Suppressor macrophage treated with lipopolysaccharide for 4 hours (primary cell): ENCODE results near the gene CLASP1.

Experiments
- DNase-seq: peaks from one replicate; pipeline ENCODE4 v3.0.0-alpha.2; 2020

Gene CLASP1

DNA sequence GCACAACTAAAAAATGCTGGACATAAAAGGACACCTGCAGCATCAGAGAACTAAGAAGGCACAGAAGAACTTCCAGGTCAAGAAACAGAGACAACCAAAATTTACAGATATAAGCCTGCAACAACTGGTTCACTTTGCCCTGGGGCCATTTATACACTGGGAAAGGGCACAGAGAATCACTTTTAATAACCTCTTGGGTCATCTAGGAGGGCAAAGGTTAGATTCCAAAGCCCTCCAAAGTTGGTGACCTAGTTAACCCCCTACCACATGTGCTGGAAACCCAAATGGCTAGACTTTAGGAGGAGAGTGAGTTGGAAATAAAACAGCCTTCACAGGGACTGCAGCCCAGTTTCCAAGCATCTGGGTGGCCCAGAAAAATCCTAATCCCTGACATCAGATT lies 115.3 kb downstream of the CLASP1 start:
- no peak for DNase-seq

DNA sequence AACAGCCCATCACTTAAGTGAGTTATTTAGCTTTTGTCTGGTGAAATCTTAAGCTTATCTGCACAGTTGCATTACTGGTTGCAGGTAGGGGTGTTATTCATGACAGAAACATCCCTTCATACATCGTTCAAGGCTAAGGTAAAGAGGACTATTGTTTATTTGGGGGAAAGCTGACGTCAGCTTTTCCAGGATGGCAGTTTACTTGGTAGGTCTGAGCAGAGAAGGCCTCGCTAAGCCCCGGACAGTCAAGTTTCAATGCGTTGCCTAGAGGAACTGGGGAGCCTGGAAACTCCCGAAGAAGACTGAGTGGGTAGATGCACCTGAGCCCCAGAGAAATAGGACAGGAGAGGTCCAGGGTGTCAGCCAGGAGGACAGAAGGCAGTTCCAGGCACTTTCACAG lies 116.4 kb downstream of the CLASP1 start:
- no peak for DNase-seq

DNA sequence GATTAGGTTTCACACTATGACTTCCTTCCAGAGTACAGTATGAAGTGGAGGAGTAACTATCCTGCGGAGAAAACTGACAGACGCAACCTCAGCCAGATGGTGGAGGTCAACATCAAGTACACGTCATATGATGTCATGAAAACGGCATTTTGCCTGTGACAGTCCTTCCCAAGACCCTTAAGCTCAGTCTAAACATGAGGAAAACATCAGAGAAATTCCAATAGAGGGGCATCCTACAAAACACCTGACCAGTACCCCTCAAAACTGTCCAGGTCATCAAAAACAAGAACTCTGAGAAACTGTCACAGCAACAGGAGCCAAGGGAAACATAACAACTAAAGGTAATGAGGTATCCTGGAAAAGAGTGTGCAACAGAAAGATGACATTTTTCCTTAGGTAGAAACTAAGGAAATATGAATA lies 116.9 kb downstream of the CLASP1 start:
- DNase-seq = no peak

DNA sequence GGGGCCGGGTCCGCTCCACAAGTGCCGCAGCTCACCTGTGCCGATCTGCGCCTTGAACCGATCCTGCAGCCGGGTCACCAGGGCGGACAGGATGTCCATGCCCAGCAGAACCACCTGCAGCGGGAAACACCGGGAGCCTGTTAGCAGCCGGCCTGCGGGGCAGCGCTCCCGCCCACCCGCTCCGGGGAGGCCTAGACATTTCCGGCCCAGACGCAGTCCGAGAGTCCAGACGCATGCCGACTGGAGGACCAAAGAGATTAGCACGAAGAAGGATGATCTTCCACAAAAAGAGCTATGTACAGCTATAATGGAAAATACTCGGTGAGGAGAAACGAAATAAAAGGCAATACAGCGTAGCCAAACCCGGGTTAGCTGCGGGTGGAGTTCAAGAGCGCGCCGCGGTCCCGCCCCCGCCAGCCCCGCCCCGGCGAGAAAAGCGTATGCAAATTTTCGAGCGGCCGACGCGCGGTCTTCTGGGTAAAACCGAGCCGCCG lies 119.0 kb downstream of the CLASP1 start:
- DNase-seq = peak; percentile 88

DNA sequence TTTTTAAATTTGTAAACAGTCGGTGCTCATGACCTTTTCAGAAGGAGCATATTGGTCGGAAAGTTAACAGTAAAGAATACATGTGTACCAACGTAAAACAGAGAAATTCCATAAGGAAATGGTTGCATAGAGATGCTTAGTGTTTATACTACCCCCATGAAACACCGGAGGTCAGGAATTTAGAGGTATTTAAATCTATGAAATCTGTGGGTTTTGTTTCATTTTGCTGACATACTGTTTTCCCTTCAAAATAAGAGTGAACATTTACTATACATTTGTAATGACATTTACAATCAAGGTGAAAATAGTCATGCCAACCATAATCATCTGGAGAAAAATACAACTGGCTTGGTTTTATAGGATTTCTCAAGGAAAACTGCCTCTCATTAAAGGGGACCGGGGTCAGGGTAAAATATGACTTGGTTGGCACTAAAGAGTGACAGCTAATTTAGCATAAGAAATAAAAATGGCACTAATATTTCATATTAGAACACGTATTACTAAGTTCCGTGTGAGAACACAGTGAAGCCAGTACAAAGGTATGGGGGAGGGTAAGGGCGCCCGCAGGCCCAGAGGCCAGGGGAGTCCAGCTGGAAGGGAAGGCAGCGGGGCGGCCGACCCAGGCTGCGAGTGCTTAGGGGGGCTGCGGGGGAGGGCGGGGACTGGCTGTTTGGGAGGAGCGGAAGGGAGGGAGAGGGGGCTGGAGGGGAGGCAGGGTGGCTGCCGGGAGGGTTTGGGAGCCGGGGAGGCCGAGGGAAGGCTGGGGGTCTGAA lies 119.6 kb downstream of the CLASP1 start:
- peak; percentile 7 for DNase-seq

DNA sequence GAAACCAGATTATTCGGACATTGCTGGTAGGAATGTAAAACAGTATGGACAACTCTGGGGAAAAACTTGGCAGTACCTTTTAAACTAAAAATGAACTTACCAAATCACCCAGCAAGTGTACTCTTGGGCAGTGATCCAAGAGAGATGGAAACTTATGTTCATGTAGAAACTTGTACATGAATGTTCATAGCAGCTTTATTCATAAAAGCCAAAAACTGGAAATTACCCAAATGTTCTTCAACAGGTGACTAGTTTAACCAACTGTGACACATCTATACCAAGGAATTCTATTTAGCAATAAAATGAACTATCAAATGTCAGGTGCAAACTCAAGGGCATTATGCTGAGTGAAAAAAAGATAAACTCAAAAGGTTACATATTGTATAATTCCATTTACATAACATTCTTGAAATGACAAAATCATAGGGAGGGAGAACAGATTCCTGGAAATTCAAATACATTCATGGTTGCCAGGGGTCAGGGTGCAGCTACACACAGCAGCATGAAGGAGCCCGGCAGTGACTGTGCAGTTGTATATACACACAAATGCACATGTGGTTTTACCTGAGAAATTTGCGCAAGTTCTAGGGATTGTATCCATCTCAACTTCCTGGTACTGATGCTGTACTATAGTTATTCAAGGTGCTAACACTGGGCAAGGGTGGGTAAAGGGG lies 122.1 kb downstream of the CLASP1 start:
- no peak for DNase-seq

DNA sequence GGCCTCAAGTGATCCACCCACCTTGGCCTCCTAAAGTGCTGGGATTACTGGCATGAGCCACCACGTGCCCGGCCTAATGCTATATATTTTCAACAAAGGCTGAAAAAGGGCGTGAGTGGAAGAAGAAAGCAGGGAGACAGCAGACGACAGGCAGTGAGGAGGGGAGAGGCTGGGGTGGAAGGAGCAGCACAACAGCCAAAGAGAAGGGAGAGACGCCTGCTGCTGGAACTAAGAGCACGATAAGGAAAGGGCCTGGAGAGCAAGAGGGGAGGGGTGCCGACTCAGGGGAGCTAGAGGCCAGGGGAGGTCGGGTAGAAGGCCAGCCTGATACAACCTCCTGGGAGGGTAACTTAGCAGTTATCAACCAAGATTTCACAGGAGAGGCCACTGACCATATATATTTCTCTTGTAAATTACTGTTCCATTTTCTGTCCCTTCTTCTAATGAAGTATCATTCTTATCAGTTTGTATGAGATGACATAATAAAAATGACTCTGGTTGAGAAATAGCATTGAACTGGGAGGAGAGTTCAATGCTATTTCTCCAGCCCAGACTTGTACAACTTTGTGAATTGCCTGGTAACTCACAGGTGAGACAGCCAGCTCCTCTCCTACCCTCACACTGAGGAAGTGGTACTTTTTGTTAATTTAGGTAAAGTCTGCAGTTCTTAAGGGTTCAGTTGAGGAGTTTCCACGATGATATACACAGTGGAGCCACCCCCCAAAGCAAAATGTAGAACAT lies 124.4 kb downstream of the CLASP1 start:
- no peak for DNase-seq

DNA sequence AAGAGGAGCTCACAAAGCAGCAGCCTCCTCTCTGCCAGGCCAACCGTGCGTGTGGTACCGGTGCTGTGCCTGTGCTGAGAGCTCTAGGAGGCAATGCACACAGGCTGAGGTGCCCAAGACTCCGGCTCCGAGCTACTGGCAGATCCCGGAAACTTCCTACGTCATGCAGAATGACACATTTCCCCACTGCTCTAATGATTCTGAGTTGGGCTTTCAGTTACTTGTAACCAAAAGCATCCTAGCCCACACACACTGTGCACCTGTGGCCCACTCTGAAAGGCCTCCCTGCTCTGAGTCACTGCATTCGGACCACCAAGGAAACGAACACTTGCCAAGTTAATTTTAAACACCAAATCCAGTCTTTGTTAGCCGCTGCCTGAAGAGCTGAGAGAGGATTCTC lies 127.9 kb downstream of the CLASP1 start:
- no peak for DNase-seq

DNA sequence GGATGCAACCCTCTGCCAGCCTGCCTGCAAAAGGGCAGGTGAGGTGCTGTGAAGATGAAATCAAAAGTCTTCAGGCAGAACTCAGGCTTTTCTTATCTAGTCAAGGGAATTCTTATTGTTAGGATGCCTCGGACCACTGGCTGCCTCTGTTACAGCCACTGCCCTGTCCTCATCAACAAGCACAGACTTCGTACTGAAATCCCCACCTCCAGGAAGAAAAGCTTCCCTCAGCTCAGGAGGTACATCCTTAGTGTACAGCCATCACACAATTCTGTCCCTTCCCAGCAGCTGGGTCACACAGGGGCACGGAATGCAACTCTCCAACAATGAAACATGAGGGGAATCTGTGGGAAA lies 128.6 kb downstream of the CLASP1 start:
- no peak for DNase-seq

DNA sequence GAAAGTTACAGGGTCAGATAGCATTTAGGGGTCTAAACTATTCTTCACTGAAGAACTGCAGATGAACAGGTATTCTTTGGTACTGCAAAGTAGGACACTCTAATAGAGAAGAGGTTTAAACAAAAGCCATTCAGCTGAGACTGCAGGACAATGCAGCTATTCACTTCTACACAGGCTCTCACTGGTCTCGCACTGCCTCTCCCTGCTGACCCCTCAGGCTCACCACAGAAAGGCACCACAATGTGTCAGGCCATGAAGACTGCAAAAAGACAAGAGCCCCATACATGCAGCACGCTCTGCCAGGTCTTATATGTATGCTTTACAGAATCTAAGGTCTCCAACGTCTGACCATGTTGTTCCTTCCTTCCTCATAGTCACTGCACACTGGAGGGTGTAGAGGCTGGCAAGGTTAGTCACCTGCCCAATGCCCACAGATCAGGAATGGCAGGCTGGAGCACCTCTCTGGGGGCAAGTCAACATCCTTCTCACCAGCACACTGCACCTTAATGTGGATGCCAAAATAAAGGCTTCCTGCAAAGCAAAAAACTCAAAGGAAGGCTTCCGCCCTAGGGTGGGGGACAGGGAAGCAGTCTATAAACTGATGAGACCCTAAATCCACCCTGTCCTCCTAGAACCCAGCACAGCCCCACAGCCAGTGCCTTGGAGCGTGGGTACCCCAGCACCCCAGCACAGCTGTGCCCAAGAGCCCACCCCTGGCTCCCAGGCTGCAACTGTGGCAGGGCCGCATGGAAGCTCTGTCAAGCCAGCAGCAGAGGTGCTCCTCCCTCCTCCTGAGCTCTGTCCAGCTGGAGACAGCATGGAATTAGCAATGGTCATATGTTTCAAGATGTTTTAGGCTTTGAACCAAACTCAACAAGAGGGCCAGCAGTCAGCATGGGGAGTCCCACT lies 129.3 kb downstream of the CLASP1 start:
- no peak for DNase-seq

DNA sequence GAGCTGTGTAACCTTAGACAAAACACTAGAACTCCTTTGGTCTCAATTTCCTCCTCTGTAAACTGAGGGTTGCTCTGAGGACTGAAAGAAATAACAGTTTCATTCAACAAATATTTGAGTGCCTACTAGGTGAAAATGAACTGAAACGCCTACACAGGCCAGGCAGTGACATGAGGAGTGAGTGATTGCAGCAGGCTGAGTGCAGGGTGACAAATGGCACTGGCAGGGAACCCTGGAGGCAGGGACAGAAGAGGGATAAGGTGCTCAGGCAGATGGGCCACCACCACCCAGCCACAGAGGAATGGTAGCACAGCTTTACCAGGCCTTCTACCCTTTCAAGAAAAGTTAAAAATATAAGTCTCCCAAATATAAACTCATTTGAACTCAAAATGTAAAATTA lies 130.1 kb downstream of the CLASP1 start:
- no peak for DNase-seq

DNA sequence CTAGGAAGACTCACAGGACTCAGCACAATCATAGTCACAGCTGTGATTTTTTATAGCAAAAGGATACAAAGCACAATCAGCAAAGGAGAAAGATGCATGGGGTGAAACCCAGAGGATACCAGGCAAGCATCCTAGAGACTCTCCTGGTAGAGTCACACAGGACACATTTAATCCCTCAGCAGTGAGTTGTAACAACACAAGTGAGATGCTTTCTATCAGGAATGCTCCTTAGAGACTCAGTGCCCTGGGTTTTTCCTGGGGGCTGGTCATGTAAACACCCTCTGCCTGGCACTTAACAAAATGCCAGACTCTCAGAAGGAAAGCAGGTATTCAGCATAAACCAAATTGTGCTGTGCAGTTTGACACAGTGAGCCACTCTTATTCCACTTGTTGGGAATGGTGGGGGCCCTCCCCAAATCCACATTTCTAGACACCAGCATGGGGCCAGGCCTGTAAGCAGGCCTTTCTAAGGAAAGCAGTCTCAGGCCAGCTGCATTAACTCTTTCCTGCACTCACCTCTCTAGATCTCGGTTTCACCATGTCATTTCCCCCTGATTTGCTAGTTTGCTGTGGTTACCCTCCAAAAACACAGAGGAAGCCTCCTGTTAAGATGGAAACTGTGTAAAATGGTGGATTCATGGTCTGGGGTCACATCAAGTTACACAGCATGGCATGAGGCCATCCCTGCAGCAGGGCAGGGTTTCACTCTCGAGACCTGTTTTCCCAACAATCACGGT lies 135.5 kb downstream of the CLASP1 start:
- no peak for DNase-seq

DNA sequence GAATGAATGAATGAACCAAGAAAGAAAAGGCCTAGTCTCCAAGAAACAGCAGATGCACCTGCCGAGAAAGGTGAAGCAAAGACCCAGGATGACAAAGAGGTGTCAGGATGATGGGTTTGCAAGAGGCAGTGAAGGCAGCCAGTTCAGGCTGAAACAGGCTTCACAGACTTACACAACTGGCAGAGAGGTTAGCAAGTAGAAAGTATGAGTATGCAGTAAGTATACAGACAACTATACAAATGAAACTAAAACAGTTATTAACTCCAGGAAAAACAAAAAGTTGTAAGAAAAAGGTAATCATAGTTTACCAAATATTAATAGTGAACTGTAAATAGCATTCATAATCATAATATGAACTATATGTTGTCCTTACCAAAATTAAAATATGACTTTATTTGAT lies 138.4 kb downstream of the CLASP1 start:
- no peak for DNase-seq

DNA sequence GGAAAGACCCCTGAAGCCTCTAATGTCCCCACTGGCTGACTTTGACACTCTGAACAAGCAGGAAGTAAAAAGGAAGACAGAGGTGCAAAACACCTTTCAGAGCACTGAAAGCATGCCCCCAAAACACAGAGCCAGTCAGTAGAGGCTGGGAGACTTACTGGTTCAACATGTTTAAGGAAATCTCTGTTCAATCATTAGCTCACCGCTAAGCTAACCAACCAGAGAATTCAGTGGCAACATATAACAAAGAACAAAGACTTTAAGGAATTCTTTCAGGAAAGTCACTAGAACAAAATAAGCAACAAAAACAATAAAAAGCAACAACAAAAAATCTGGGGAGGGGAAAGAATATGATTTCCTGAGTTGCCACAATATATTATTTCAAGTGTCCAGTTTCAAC lies 142.6 kb downstream of the CLASP1 start:
- no peak for DNase-seq

DNA sequence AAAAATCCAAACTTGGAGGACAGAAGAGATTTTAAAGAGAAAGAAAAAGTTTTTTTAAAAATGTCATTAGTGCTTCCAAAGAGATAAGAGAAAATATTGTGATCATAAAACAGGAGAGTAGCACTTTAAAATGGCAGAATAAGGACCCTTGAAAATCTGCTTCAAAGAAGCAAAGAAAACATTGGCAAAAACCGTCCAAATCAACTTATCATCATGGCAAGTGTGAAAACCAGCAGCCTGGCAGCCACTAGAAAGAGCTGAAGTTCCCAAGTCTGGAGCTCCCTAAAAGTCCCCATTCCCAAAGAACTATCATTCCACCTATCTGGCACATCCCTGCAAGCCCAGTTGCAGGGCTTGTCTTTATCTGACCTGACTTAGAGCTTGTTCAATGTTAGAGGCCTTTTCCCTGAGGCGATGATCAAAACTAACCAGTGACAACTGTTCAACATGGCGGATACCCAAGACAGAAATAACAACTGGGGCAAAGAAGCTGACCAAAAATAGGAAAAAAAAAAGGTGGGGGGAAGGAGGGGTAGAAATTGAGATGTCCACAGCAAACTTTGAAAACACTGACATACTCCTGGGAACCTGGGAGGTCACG lies 143.2 kb downstream of the CLASP1 start:
- DNase-seq = no peak

DNA sequence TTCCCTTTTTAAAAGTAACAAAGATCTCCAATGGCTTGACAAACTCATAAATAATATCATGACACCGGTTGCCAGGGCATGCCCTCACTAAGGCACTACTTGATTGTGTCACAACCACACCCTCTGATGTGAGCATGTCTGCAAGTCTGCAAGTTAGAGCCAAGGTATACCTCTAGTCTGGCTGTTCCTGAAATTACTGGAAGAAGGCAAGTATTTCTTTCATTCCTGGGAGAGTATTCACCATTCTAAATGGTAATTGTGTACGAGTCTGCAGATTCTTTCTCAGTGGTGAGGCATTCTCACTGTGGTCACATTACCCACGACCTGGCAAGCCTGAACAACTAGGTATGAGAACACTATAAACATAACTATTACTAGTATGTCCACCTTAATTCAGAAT lies 144.3 kb downstream of the CLASP1 start:
- no peak for DNase-seq

DNA sequence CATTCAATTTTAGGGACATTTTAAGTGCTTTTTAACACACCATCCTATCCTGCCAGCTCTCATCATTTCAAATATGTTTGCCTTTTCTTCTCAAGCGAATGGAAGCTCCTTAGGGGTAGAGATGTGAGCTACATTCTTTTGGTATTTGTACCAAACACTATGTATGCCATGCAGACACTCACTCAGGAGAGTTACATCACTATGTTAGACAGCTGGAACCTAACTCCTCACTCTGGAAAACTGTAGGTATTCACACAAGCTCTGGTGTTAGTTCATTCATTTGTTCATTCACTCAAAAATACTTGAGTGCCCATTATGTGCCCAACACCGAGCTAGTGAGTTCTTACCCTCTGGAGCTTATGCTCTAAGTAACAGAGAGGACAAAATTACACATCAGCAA lies 144.9 kb downstream of the CLASP1 start:
- no peak for DNase-seq

DNA sequence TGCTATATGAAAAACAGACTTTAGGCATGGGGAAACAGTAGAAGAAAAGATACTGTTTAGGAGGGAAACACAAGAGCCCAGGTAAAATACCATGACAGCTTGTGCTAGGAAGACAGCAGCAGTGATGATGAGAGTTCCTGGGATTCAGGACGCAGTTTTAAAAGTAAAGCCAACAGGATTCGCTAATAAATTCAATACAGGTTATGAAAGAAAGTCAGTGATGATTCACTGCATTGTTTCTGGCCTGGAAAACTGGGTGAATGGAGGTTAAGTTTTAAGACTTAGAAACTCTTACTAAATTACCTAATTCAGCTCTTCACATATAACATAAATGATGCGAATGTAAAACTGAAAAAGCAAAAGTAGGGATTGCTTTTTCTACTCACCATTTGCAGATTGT lies 146.5 kb downstream of the CLASP1 start:
- DNase-seq = no peak

DNA sequence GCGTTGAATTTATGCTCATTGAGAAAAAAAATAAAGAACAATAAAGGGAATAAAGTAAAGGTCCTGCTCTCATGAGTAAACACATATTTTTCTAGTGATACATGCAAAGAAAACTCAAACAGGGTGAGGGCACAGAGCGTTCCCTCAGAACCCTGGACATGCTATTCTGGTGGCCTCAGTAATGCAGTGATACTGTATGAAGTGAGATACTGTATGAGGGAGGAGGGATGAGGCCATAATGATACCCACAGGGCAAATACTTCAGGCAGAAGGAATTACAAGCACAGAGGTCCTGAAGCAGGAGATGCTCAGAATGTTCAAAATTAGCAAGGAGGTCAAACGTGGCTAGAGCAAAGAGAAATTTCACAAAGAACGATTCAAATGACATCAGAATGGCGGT lies 147.0 kb downstream of the CLASP1 start:
- DNase-seq = no peak

DNA sequence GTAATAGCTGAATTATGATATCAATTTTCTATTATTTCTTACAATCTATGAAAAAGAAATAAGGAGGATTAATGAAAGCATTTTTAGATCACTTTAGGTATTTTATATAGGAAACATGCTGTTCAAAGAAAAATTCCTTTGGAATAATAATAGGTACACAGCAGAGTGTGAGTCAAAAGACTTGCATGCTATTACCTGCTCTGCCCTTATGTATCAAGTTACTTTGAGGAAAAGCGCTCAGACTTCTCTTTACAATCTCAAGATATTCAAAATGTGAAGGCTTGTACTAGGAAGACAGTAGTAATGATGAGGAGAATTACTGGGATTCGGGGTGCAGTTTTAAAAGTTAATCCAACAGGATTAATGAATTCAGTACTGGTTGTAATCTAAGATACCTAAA lies 147.7 kb downstream of the CLASP1 start:
- no peak for DNase-seq

DNA sequence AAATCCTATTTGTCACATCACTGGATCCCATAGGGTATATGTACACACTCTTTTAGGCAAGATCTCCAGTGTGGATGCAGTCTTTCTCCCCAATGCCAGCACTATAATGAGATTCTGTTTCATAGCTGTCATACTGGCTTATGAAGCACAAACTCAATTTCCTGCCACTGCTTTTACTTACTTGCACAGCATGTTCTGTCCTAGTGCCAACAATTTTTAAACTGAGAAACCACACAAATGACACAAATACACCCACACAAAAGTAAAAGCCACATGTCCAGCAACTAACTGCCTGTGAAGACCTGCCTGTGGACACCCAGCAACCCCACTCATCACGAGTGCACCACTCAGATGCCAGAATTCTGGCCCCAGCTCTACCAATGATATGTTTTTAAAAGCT lies 148.2 kb downstream of the CLASP1 start:
- no peak for DNase-seq

DNA sequence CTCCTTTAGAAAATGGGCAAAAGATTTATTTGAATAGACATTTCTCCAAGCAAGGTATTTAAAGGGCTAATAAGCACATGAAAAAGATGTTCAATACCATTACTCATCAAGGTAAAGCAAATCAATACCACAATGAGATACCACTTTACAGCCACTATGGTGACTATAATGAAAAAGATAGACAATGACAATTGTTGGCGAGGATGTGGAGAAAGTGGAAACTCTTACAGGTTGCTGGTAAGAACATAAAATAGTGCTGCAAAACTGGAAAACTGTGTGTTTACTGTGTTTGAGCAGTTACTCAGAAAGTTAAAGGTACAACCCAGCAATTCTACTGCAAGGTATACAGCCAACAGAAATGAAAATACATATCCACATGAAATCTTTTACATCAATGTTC lies 150.5 kb downstream of the CLASP1 start:
- DNase-seq = no peak
